PC-3 (cell line): ENCODE data around the gene CKS1B. TPM values are rescaled to one million over a fixed set of nuclear protein-coding genes. Genes with fewer than 3 reads are reported as not detected.

Experiments used
- ATAC-seq: fragments of 200-7000 bp; cut with Tn5 transposase; 2 replicates; pipeline ENCODE4 v1.9.1; 2020; ENCODE audit warnings: mild to moderate bottlenecking, moderate library complexity
- BruUV-seq: library from RNA; stranded (reverse); fragments of 400-500 nt; replicated peaks from 2 replicates; lab custom pipeline; 2021; lab: Mats Ljungman, UMichigan
- CTCF ChIA-PET: fragments of 300-600 bp; sonication (Branson Sonifier 250); formaldehyde crosslinking; loops from one replicate; lab custom pipeline; 2022; ENCODE audit warnings: antibody characterized with exemption; lab: Charles Lee
- POLR2A ChIA-PET: fragments of 300-600 bp; sonication (Branson Sonifier 250); formaldehyde crosslinking; loops from one replicate; lab custom pipeline; 2022; ENCODE audit warnings: antibody characterized with exemption; ENCODE audit not compliant: unreplicated experiment; lab: Charles Lee
- DNase-seq: peaks from one replicate; pipeline ENCODE4 v3.0.0-alpha.2; 2015
- H2AFZ ChIP-seq: fragments of 300-600 bp; sonication (generic); 2 replicates; pipeline ENCODE4 v1.6.0; 2016; ENCODE audit warnings: antibody characterized with exemption, low read length
- H3F3A ChIP-seq: fragments of 300-600 bp; sonication (generic); one replicate; pipeline ENCODE4 v1.6.0; 2017; ENCODE audit warnings: antibody characterized with exemption, low read length, control low read depth, mild to moderate bottlenecking; ENCODE audit not compliant: unreplicated experiment
- H3K27ac ChIP-seq: fragments of 300-600 bp; sonication (generic); 2 replicates; pipeline ENCODE4 v1.5.1; 2016; ENCODE audit warnings: mild to moderate bottlenecking, low read length
- H3K27me3 ChIP-seq: fragments of 300-600 bp; sonication (generic); 2 replicates; pipeline ENCODE4 v1.6.1; 2016; ENCODE audit warnings: low read length, mixed read lengths
- H3K36me3 ChIP-seq: fragments of 300-600 bp; sonication (generic); 2 replicates; pipeline ENCODE4 v1.6.1; 2016; ENCODE audit warnings: low read depth, mixed run types, low read length, mixed read lengths
- H3K4me1 ChIP-seq: fragments of 300-600 bp; sonication (generic); 2 replicates; pipeline ENCODE4 v1.5.1; 2016; ENCODE audit warnings: low read length; ENCODE audit not compliant: insufficient read depth
- H3K4me2 ChIP-seq: fragments of 300-600 bp; sonication (generic); 2 replicates; pipeline ENCODE4 v1.6.0; 2016; ENCODE audit warnings: low read length
- H3K4me3 ChIP-seq: fragments of 300-600 bp; sonication (generic); 2 replicates; pipeline ENCODE4 v1.5.1; 2016; ENCODE audit warnings: mild to moderate bottlenecking, low read length, mixed read lengths
- H3K79me2 ChIP-seq: fragments of 300-600 bp; sonication (generic); 2 replicates; pipeline ENCODE4 v1.6.1; 2017; ENCODE audit warnings: low read length, mixed read lengths
- H3K9ac ChIP-seq: fragments of 300-600 bp; sonication (generic); 2 replicates; pipeline ENCODE4 v1.6.0; 2016; ENCODE audit warnings: mild to moderate bottlenecking, low read length
- H3K9me2 ChIP-seq: fragments of 300-600 bp; sonication (generic); replicated peaks from 2 replicates; pipeline ENCODE4 v1.6.1; 2016; ENCODE audit warnings: mixed run types, low read length, mixed read lengths
- H3K9me3 ChIP-seq: fragments of 300-600 bp; sonication (generic); 2 replicates; pipeline ENCODE4 v1.6.1; 2016; ENCODE audit warnings: low read length, mixed read lengths
- H4K20me1 ChIP-seq: fragments of 300-600 bp; sonication (generic); 2 replicates; pipeline ENCODE4 v1.6.1; 2016; ENCODE audit warnings: low read length, mixed read lengths
- CTCF ChIP-seq: fragments of 300-600 bp; sonication (generic); conservative IDR thresholded peaks from 2 replicates; pipeline ENCODE4 v1.5.1; 2017; ENCODE audit warnings: antibody characterized with exemption, low read depth, mild to moderate bottlenecking, low read length
- EZH2 ChIP-seq: fragments of 300-600 bp; sonication (generic); IDR thresholded peaks from one replicate; pipeline ENCODE4 v1.6.1; 2017; ENCODE audit warnings: antibody characterized with exemption, mild to moderate bottlenecking, low read length; ENCODE audit not compliant: unreplicated experiment
- EZH2phosphoT487 ChIP-seq: fragments of 300-600 bp; sonication (generic); IDR thresholded peaks from 2 replicates; pipeline ENCODE4 v1.6.1; 2018; ENCODE audit warnings: mild to moderate bottlenecking, antibody characterized with exemption, low read length, borderline replicate concordance
- intact Hi-C: fragments of 100-400 bp; cut with micrococcal nuclease; formaldehyde crosslinking; loops from 2 replicates; pipeline ENCODE4 v1.9.0; 2023
- total RNA-seq: library from RNA; depleted of rRNA; stranded (reverse); fragments of >200 nt; gene quantifications from 2 replicates; pipeline ENCODE4 v1.2.3, GENCODE V29; 2014

CKS1B gene
- total RNA-seq, 1 experiment from 2014 or later = 390 TPM

GRCh38 chr1:154945160-154945961 lies 29.1 kb upstream of the CKS1B start:
- Histone ChIP-seq H3K27ac (no peak overlapping the region), H4K20me1 (no peaks in the 10 kb centered on the region), H3K27me3 (no peaks in the 10 kb centered on the region), H3K4me1 (0 out of 2 replicates have a peak, but pooled peaks cover 1% of the 10 kb centered on the region), H2AFZ (no peak overlapping the region), H3K9me2 (no peaks in the 10 kb centered on the region), H3K9ac (no peak overlapping the region), H3K79me2 (no peaks in the 10 kb centered on the region), H3F3A (no peaks in the 10 kb centered on the region), H3K4me3 (no peak overlapping the region), H3K36me3 (no peaks in the 10 kb centered on the region), H3K9me3 (no peaks in the 10 kb centered on the region), H3K4me2 (no peak overlapping the region)
- ChIA-PET POLR2A (no interaction called here), CTCF (no interaction called here)
- TF ChIP-seq CTCF (no peak), EZH2 (no peak), EZH2phosphoT487 (no peak)
- DNase-seq (no peak), ATAC-seq (no peak)
- TSS peak; percentile 47 for BruUV-seq
- intact Hi-C loops = no loop called here

- no peak overlapping the region for H3K27ac ChIP-seq
- H3K36me3 ChIP-seq = no peaks in the 10 kb centered on the region
- ChIA-PET POLR2A (no interaction called here), CTCF (no interaction called here)
- H3K79me2 ChIP-seq = no peaks in the 10 kb centered on the region
- H3K4me3 ChIP-seq = no peak overlapping the region
- H3F3A ChIP-seq = no peaks in the 10 kb centered on the region
- H3K9me3 ChIP-seq = no peaks in the 10 kb centered on the region
- H3K9me2 ChIP-seq = no peaks in the 10 kb centered on the region
- no peak for TF ChIP-seq EZH2phosphoT487
- no peak for TF ChIP-seq EZH2
- TF ChIP-seq CTCF = no peak
- no peak for ATAC-seq
- no peak for DNase-seq
- H2AFZ ChIP-seq = no peak overlapping the region
- no peaks in the 10 kb centered on the region for H4K20me1 ChIP-seq
- intact Hi-C loops = no loop called here
- no peak overlapping the region for H3K4me2 ChIP-seq
- no peak overlapping the region for H3K9ac ChIP-seq
- no peaks in the 10 kb centered on the region for H3K27me3 ChIP-seq
- no TSS peak for BruUV-seq
- no peaks in the 10 kb centered on the region for H3K4me1 ChIP-seq
These were observed 28.3 kb upstream of the CKS1B start for GRCh38 chr1:154945962-154946850.
